HT-29 (cell line): ENCODE data around the gene NCOA5. TPM values are rescaled to one million over a fixed set of nuclear protein-coding genes. Genes with fewer than 3 reads are reported as not detected.

ENCODE experiments used
- DNase-seq: peaks from one replicate; pipeline ENCODE4 v3.0.0-alpha.2; 2015; ENCODE audit warnings: low spot score
- total RNA-seq: library from RNA; depleted of rRNA; stranded (reverse); fragments of >200 nt; shearing (Covaris generic); gene quantifications from 2 replicates; pipeline ENCODE4 v1.2.3, GENCODE V29; 2014

NCOA5 gene
- total RNA-seq, 1 experiment from 2014 or later: 20.3 TPM

GRCh38 chr20:46043556-46043955, 46.2 kb downstream of the NCOA5 start:
- DNase-seq: no peak

- peak; percentile 66 for DNase-seq
Measured at GRCh38 chr20:46040902-46041535, 48.7 kb downstream of the NCOA5 start.

GRCh38 chr20:46037036-46037435, 52.7 kb downstream of the NCOA5 start:
- DNase-seq: no peak

- no peak for DNase-seq
Measured at GRCh38 chr20:46036370-46036769, 53.4 kb downstream of the NCOA5 start.

- no peak for DNase-seq
Measured at GRCh38 chr20:46035713-46036112, 54.0 kb downstream of the NCOA5 start.

GRCh38 chr20:46035253-46035652, 54.5 kb downstream of the NCOA5 start:
- DNase-seq: no peak

- DNase-seq: no peak
Measured at GRCh38 chr20:46034039-46034438, 55.7 kb downstream of the NCOA5 start.

- no peak for DNase-seq
Measured at GRCh38 chr20:46031701-46032254, 58.0 kb downstream of the NCOA5 start.

- DNase-seq: no peak
Measured at GRCh38 chr20:46031014-46031569, 58.7 kb downstream of the NCOA5 start.

- DNase-seq: no peak
Measured at GRCh38 chr20:46030284-46031013, 59.3 kb downstream of the NCOA5 start.

GRCh38 chr20:46028772-46029371, 60.9 kb downstream of the NCOA5 start, which contains the start of gene SLC12A5:
Gene SLC12A5, plus strand, starts transcription at chr20:46029215. Its CDS starts 130 bp downstream, at chr20:46029345.
- no peak for DNase-seq

GRCh38 chr20:46028110-46028509, 61.7 kb downstream of the NCOA5 start:
- DNase-seq: no peak

- DNase-seq: peak; percentile 77
Measured at GRCh38 chr20:46027245-46027853, 62.4 kb downstream of the NCOA5 start.

- no peak for DNase-seq
Measured at GRCh38 chr20:46025376-46025783, 64.4 kb downstream of the NCOA5 start.

- no peak for DNase-seq
Measured at GRCh38 chr20:46023999-46024398, 65.8 kb downstream of the NCOA5 start.

GRCh38 chr20:46023148-46023484, 66.6 kb downstream of the NCOA5 start:
- no peak for DNase-seq

GRCh38 chr20:46022411-46023147, 67.2 kb downstream of the NCOA5 start:
- DNase-seq: peak; percentile 73

GRCh38 chr20:46021361-46022359, 68.1 kb downstream of the NCOA5 start:
- no peak for DNase-seq

GRCh38 chr20:46020555-46020954, 69.2 kb downstream of the NCOA5 start:
- DNase-seq: no peak

GRCh38 chr20:46018611-46019010, 71.2 kb downstream of the NCOA5 start:
- no peak for DNase-seq
